Retina (tissue), 1 donor: ENCODE measurements around the gene C1QTNF8.

Experiments
- DNase-seq: peaks from one replicate; pipeline ENCODE4 v3.0.0-alpha.2; 2016

Gene C1QTNF8

DNA sequence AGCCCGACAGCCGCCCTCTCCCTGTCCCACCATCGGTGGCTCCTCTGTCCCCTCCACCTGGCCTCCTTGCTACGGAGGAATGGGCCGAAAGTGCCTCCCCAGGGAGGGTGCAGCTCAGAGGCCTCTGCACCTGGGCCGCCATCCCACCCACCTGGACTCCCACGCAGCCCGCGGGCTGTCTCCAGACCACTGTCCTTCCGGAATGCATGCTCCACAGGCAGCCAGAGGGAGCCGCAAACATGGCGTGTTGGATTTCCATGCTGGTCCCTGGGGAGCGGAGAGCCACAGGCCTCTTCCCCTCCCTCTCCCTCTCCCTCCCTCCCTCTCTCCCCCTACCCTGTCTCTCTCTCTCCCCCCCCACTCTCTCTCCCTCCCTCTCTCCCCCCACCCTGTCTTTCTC is 20.5 kb downstream of the C1QTNF8 start:
- DNase-seq = no peak

DNA sequence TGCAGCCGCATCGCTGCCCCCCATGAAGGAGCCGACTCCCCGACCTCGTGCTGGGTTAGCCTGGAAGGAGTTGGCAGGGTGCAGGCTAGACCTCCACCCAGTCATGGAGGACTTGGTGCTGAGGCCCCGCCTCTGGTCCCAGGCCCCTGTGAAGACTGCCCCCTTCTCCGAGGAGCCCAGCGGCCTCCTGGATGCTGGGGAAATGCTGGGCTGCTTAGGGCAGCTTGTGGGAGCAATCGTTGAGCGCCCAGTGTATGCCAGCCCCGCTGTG is 21.7 kb downstream of the C1QTNF8 start:
- DNase-seq = no peak

- DNase-seq = peak; percentile 28
Observed at GRCh38 chr16:1073566-1074378, 22.3 kb downstream of the C1QTNF8 start.

GRCh38 chr16:1073262-1073558 is 22.8 kb downstream of the C1QTNF8 start:
- DNase-seq = no peak

- no peak for DNase-seq
Observed at GRCh38 chr16:1072526-1073261, 23.4 kb downstream of the C1QTNF8 start, which contains the start of gene SSTR5. Gene SSTR5, plus strand, starts transcription at chr16:1072747. Its CDS starts 6,122 bp downstream, at chr16:1078869.

GRCh38 chr16:1071561-1072225 is 24.4 kb downstream of the C1QTNF8 start:
- DNase-seq = no peak

- DNase-seq = no peak
Observed at GRCh38 chr16:1070864-1071408, 25.1 kb downstream of the C1QTNF8 start.

DNA sequence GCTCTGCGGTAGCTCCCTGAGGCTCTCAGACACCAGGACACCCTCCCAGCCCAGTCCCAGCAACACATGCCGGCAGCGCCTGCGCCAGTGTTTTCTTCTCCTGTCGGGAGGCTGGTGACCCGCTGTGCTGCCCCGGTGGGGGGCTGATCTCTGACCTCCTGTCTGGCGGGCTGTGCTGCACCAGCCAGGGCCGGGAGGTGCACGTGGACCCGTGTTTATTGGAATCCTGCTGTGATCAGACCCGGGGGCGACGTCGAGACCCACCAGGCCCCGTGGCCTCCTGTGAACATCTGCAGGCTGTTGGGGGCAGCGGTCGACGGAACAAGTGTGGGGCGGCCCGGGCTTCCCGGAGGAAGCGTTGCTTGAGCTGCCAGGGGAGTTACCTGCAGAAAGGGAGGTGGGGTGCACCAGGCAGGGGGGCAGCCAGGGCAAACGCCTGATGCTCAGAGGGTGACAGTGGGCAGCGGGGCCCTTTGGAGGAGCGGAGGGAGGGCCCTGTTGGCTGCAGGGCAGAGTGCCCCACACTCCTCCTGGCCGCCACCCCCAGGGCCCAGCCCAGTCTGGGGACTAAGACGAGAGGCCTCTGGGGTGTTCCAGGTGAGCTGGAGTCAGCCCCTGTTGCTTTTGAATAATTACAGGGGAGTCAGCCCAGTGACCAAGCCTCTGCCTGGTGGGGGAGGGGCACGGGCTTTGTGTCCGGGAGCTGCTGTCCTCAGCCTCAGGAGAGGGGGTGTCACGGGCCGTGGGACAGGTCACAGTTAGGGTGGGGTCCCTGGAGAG is 25.8 kb downstream of the C1QTNF8 start:
- peak; percentile 58 for DNase-seq

GRCh38 chr16:1069154-1069553 is 26.9 kb downstream of the C1QTNF8 start:
- DNase-seq = no peak

GRCh38 chr16:1068451-1068850 is 27.6 kb downstream of the C1QTNF8 start:
- DNase-seq = no peak

- DNase-seq = no peak
Observed at GRCh38 chr16:1067629-1068028, 28.4 kb downstream of the C1QTNF8 start.

DNA sequence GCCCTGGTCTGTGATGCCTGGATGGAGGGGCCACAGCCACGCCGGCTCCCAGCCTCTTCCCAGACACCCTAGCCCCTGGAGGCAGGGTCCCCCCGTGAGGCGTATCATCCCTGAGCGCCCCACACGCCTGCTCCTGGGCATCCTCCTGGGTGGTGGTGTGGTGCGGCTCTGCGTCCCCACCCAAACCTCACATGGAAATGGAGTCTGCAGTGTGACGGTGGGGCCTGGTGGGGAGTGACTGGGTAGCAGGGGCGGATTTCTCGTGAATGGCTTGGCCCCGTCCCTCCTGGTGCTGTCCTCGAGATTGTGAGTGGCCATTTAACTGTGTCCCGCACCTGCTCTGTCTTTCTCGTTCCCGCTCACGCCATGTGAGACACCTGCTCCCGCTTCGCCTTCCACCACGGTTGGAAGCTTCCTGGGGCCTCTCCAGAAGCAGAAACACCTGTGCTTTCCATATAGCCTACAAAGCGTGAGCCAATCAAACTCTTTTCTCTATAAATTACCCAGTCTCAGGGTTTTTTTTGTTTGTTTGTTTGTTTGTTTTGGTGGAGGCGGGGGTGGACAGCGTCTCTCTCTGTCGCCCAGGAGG is 29.4 kb downstream of the C1QTNF8 start:
- DNase-seq = no peak

DNA sequence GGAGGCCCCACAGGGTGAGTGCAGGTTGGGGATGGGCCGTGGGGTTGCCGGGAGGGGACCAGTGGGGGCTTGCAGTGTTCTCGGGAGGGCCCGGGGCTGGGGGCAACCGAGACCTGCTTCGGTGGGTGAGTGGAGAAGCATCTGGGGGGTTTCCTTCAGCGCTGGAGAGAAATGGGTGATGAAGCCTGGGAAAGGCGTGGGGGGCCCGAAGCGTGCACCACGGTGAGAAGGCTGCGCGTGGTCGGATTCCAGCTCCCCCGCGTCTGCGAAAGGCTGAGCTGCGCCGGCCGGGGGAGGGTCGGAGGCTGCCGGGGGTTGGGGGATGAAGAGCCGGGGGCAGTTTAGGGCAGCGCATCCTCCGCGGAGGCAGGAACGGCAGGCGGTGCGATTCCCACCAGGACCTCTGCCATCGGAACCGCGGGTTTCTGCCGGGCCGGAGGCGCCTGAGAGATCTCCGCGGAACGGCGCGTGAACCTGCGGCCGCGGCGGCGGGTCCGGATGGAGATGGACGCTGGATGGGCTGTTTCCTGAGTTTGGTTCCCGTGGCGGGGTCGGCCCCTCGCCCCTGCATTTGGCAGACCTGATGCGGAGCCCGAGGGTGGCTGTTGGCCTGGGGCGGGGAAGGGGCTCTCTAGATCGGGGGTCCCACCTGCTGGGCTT is 30.4 kb downstream of the C1QTNF8 start:
- no peak for DNase-seq

DNA sequence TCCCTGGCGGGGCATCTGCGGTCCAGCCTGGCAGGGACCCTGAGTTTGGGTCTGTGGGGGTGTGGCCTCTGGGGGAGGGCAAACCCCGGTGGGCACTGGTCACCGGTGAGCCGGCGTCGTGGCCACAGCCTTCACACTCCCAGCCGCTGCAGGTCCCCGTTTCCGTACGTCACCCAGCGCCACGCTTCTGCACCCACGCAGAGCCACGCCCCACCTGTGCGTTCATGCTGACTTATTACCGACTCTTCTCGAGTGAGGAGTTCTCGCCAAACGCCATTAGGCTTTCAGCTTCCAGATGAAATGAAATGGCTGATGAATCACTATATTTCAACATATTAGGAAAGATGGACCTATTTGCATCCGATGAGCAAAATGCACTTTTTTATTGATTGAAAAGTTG is 32.3 kb downstream of the C1QTNF8 start:
- DNase-seq = no peak

DNA sequence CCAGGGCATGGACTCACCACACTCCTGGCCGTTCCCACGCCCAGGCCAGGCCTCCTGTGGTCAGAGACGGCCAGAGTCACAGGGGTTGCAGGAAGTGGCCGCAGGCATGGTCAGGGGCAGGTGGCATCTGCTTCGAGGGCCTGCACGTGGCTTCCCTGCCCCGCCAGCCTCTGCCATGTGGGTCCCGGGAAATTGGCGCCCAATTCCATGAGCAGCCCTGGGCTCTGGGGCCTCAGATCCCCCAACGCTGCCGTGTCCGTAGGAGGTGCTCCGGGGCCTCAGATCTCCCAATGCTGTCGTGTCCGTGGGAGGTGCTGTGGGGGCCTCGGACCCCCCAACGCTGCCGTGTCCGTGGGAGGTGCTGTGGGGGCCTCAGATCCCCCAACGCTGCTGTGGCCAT is 33.1 kb downstream of the C1QTNF8 start:
- DNase-seq = no peak

DNA sequence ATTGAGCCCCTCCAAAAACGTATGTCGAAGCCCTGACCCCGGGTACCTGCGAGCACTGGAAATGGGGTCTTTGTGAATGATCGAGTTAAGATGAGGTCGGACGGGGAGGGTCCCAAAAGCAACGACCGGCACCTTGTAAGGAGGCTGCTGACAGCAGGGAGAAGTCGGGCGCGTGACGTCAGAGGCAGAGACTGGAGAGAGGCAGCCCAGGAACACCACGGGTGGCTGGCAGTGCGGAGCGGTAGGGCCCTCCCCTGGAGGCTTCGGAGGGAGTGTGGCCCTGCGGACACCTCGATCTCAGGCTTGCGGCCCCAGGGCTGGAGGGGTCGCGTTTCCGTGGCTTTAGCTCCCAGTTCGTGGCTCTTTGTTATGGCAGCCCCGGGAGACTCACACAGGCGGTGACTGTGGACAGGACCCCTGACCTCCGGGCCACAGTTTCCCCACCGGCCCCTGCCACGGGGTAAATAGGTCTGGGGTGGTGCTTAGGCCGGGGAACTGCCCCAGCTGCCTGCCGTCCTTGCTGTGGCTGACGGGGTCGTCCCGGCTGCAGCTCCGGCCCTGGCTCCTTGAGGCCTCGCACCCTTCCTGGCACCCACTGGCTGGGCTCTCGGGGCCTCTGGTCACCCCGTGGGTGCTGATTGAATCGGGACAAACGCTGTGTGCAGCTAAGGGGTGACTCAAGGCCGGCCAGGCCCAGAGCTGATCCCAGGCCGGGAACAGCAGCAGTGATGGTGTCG is 34.1 kb downstream of the C1QTNF8 start:
- no peak for DNase-seq

- DNase-seq = no peak
Observed at GRCh38 chr16:1060416-1061340, 35.4 kb downstream of the C1QTNF8 start.

DNA sequence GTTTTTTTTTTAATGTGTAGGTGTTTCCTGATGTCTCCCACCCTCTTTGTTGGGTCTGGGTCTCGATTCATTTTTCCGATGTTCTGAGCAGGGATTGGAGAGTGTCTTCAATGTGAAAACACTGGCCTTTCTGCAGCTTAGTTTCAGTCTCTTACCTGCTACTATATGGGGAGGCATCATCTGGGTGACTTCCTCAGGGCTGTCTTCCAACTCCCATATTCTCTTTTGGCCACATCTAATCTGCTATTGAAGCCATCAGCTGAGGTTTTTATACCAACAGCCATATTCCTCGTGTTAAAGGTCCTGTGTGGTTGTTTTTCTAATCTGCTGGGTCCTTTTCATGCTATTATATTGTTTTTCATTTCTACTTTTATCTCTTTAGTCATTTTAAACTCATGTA is 36.7 kb downstream of the C1QTNF8 start:
- no peak for DNase-seq

GRCh38 chr16:1058216-1058615 is 37.8 kb downstream of the C1QTNF8 start:
- no peak for DNase-seq

GRCh38 chr16:1057252-1057932 is 38.7 kb downstream of the C1QTNF8 start:
- DNase-seq = peak; percentile 76
